Osteocyte (in vitro differentiated cells): Measurements from ENCODE around the gene STIL. TPM values are rescaled to one million over a fixed set of nuclear protein-coding genes. Genes with fewer than 3 reads are reported as not detected.
"Not testable (repeated sequence)": the region's sequence is repeated elsewhere in the genome, so short reads cannot be mapped to it uniquely, and the experiment has no call there.

Experiments used
- DNase-seq: peaks from one replicate; pipeline ENCODE4 v3.0.0; 2021; ENCODE audit warnings: mixed read lengths; ENCODE audit not compliant: unreplicated experiment; ENCODE audit errors: extremely low spot score
- H3K27ac Mint-ChIP-seq: one replicate; pipeline ENCODE4 v1.8.0; 2021; ENCODE audit warnings: mild to moderate bottlenecking, mixed read lengths; ENCODE audit not compliant: unreplicated experiment
- H3K27me3 Mint-ChIP-seq: one replicate; pipeline ENCODE4 v1.8.0; 2021; ENCODE audit warnings: mixed read lengths; ENCODE audit not compliant: unreplicated experiment
- H3K36me3 Mint-ChIP-seq: one replicate; pipeline ENCODE4 v1.8.0; 2021; ENCODE audit warnings: mixed read lengths; ENCODE audit not compliant: unreplicated experiment
- H3K4me1 Mint-ChIP-seq: one replicate; pipeline ENCODE4 v1.8.0; 2021; ENCODE audit warnings: mixed read lengths; ENCODE audit not compliant: unreplicated experiment
- H3K4me3 Mint-ChIP-seq: one replicate; pipeline ENCODE4 v1.8.0; 2021; ENCODE audit warnings: mild to moderate bottlenecking, moderate library complexity, mixed read lengths; ENCODE audit not compliant: unreplicated experiment
- H3K9me3 Mint-ChIP-seq: one replicate; pipeline ENCODE4 v1.8.0; 2021; ENCODE audit warnings: mixed read lengths; ENCODE audit not compliant: unreplicated experiment
- total RNA-seq: library from RNA; stranded (reverse); gene quantifications from 2 replicates; pipeline ENCODE4 v1.2.1, GENCODE V29; 2021
- TF ChIP-seq, protein P1 (sequence below): fragments of 200-600 bp; sonication (generic); IDR thresholded peaks from 2 replicates; pipeline ENCODE4 v1.5.0; 2021; ENCODE audit warnings: antibody characterized with exemption, mild to moderate bottlenecking, moderate library complexity

Gene STIL
- total RNA-seq, 1 donor from 2014 or later: 5.6 TPM

DNA sequence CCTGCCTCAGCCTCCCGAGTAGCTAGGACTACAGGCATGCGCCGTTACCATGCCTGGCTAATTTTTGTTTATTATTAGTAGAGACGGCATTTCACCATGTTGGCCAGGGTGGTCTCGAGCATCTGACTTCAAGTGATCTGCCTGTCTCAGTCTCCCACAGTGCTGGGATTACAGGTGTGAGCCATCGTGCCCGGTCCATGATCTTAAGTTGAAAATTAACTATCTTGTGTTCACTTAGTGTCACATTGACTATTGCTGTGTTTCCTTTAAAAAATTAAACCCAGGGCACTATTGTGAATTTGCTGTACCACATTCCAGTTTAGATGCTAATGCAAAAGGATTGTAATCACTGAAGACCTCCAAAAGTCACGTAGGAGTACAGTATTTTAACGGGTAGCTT lies 33.8 kb upstream of the STIL start:
- no peak for DNase-seq
- Mint-ChIP-seq H3K4me3 (no peak overlapping the region), H3K36me3 (peaks cover 10% of the 10 kb centered on the region), H3K4me1 (peaks cover 2% of the 10 kb centered on the region), H3K27me3 (no peaks in the 10 kb centered on the region), H3K27ac (no peak overlapping the region), H3K9me3 (no peaks in the 10 kb centered on the region)
- TF ChIP-seq, protein P1, sequence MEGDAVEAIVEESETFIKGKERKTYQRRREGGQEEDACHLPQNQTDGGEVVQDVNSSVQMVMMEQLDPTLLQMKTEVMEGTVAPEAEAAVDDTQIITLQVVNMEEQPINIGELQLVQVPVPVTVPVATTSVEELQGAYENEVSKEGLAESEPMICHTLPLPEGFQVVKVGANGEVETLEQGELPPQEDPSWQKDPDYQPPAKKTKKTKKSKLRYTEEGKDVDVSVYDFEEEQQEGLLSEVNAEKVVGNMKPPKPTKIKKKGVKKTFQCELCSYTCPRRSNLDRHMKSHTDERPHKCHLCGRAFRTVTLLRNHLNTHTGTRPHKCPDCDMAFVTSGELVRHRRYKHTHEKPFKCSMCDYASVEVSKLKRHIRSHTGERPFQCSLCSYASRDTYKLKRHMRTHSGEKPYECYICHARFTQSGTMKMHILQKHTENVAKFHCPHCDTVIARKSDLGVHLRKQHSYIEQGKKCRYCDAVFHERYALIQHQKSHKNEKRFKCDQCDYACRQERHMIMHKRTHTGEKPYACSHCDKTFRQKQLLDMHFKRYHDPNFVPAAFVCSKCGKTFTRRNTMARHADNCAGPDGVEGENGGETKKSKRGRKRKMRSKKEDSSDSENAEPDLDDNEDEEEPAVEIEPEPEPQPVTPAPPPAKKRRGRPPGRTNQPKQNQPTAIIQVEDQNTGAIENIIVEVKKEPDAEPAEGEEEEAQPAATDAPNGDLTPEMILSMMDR: no peak

DNA sequence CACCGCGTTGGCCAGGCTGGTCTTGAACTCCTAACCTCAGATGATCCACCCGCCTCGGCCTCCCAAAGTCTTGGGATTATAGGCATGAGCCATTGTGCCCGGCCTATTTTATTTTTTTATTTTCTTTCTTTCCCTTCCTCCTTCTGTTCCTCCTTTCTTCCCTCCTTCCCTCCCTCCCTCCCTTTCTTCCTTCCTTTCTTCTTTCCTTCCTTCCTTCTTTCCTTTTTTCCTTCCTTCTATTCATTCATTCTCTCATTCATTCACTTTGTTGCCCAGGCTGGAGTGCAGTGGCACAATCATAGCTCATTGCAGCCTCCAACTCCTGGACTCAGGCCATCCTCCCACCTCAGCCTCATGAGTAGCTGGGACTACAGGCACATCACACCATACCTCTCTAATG lies 33.0 kb upstream of the STIL start:
- Mint-ChIP-seq H3K36me3 (peaks cover 10% of the 10 kb centered on the region), H3K27ac (peak overlapping the region; percentile 23)
- H3K9me3 Mint-ChIP-seq, H3K4me1 Mint-ChIP-seq, DNase-seq, H3K27me3 Mint-ChIP-seq, H3K4me3 Mint-ChIP-seq: not testable (repeated sequence)

DNA sequence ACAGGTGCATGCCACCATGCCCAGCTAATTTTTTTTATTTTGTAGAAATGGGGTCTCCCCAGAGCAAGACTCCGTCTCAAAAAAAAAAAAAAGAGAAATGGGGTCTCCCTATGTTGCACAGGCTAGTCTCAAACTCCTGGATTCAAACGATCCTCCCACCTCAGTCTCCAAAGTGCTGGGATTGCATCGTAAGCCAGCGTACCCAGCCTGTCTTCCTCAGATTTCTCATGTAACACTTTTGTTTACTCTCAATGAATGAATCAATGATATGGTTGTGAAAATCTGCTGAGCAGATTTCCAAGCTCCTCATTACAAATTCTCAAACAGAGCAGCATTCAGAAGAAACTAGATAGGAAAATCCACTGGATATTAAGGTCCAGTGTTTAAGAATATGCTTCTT lies 26.3 kb upstream of the STIL start:
- no peak overlapping the region for H3K4me3 Mint-ChIP-seq
- peaks cover 20% of the 10 kb centered on the region for H3K4me1 Mint-ChIP-seq
- no peaks in the 10 kb centered on the region for H3K9me3 Mint-ChIP-seq
- H3K36me3 Mint-ChIP-seq: peaks cover 7% of the 10 kb centered on the region
- TF ChIP-seq, protein P1: no peak
- DNase-seq: no peak
- no peak overlapping the region for H3K27ac Mint-ChIP-seq
- H3K27me3 Mint-ChIP-seq: no peaks in the 10 kb centered on the region

DNA sequence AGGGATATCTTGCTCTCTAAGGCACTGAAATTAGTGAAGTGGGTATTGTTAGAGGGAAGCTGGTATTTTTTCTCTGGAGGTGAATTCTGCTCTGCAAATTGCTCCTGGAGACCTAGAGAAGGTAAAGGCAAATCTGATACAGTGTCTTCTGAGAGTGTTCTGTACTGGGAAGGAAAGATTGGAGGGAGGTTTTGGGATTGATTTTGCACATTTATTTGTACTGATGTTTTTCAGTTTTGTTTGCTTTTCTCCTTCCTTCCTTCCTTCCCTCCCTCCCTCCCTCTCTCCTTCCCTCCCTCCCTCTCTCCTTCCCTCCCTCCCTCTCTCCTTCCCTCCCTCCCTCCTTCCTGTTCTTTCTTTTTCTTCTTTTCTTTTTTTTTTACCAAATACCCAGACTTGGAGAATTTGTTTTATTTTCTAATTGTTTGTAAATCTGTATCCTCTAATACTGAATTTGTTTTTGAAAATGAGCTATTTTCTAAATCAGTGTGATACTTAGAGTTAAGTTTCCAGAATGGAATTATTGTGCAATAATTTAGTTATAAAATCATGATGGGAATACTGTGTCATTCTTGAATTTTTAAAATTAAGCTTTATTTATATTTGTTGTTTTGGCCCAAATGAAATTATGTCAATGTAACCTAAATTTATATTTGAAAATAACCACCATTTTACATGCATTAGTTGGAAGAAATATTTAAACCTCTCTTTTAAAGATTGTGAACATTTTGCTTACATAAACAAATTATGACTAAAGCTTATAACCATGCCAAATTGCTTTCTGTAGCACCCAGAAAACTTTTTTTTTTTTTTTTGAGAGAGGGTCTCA lies 24.5 kb upstream of the STIL start:
- Mint-ChIP-seq H3K9me3 (no peaks in the 10 kb centered on the region), H3K27ac (peak overlapping the region; percentile 20), H3K4me1 (peaks cover 26% of the 10 kb centered on the region), H3K27me3 (no peaks in the 10 kb centered on the region), H3K36me3 (peaks cover 4% of the 10 kb centered on the region), H3K4me3 (no peak overlapping the region)
- TF ChIP-seq, protein P1: no peak
- DNase-seq: no peak

DNA sequence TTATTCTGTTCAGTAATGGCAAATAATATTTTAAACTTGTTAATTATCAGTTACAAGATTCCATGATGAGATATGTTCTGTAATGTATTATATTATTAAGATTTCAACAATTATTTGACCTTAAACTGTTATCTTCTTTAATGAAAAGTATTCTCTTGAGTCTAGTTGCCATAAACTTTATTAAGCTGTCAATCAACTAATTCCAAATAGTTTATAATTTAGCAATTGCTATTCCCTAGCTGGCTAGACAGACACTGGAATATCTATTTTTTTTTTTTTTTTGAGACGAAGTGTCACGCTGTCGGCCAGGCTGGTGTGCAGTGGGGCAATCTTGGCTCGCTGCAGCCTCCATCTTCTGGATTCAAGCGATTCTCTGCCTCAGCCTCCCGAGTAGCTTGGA lies 23.4 kb upstream of the STIL start:
- no peaks in the 10 kb centered on the region for H3K27me3 Mint-ChIP-seq
- H3K9me3 Mint-ChIP-seq: no peaks in the 10 kb centered on the region
- peaks cover 4% of the 10 kb centered on the region for H3K36me3 Mint-ChIP-seq
- no peak for DNase-seq
- no peak overlapping the region for H3K4me3 Mint-ChIP-seq
- H3K27ac Mint-ChIP-seq: no peak overlapping the region
- TF ChIP-seq, protein P1: no peak
- peaks cover 26% of the 10 kb centered on the region for H3K4me1 Mint-ChIP-seq
